Karpas-422 (cell line): Measurements from ENCODE around the gene GART. TPM values are rescaled to one million over a fixed set of nuclear protein-coding genes. Genes with fewer than 3 reads are reported as not detected.
A peak's percentile ranks its signal among the peaks of the same experiment; 100 is the strongest.

Experiments used
- DNase-seq: peaks from one replicate; pipeline ENCODE4 v3.0.0-alpha.2; 2015
- H2AFZ ChIP-seq: fragments of 200-600 bp; sonication (generic); 2 replicates; pipeline ENCODE4 v1.6.1; 2014; ENCODE audit warnings: antibody characterized with exemption, low read length, mixed read lengths
- H3K27ac ChIP-seq: fragments of 200-600 bp; sonication (generic); 2 replicates; pipeline ENCODE4 v1.5.1; 2014; ENCODE audit warnings: mild to moderate bottlenecking, low read length, moderate library complexity
- H3K27me3 ChIP-seq: fragments of 200-600 bp; sonication (generic); 2 replicates; pipeline ENCODE4 v1.6.1; 2014; ENCODE audit warnings: low read length, mixed read lengths
- H3K36me3 ChIP-seq: fragments of 200-600 bp; sonication (generic); 2 replicates; pipeline ENCODE4 v1.6.1; 2014; ENCODE audit warnings: low read length, mixed read lengths; ENCODE audit not compliant: insufficient read depth
- H3K4me1 ChIP-seq: fragments of 200-600 bp; sonication (generic); 2 replicates; pipeline ENCODE4 v1.6.1; 2014; ENCODE audit warnings: mild to moderate bottlenecking, low read length, mixed read lengths
- H3K4me2 ChIP-seq: fragments of 200-600 bp; sonication (generic); 2 replicates; pipeline ENCODE4 v1.6.1; 2014; ENCODE audit warnings: low read length, low read depth, mild to moderate bottlenecking; ENCODE audit not compliant: poor library complexity, severe bottlenecking
- H3K4me3 ChIP-seq: fragments of 200-600 bp; sonication (generic); 2 replicates; pipeline ENCODE4 v1.5.1; 2014; ENCODE audit warnings: mild to moderate bottlenecking, antibody characterized with exemption, low read length, mixed read lengths
- H3K79me2 ChIP-seq: fragments of 200-600 bp; sonication (generic); 2 replicates; pipeline ENCODE4 v1.6.1; 2014; ENCODE audit warnings: mild to moderate bottlenecking, low read length, mixed read lengths
- H3K9ac ChIP-seq: fragments of 200-600 bp; sonication (generic); 2 replicates; pipeline ENCODE4 v1.6.0; 2014; ENCODE audit warnings: low read length
- H3K9me2 ChIP-seq: fragments of 200-600 bp; sonication (generic), shearing (Covaris generic); replicated peaks from 2 replicates; pipeline ENCODE4 v1.6.0; 2014; ENCODE audit warnings: mild to moderate bottlenecking, low read length, moderate library complexity; ENCODE audit not compliant: insufficient read depth
- H3K9me3 ChIP-seq: fragments of 300-700, 200-600 bp; sonication (generic); 2 replicates; pipeline ENCODE4 v1.6.1; 2014; ENCODE audit warnings: low read length, mixed read lengths
- H4K20me1 ChIP-seq: fragments of 200-600 bp; sonication (generic); 2 replicates; pipeline ENCODE4 v1.6.1; 2014; ENCODE audit warnings: mild to moderate bottlenecking, antibody characterized with exemption, low read length, low read depth; ENCODE audit not compliant: insufficient read depth
- total RNA-seq: library from RNA; depleted of rRNA; stranded (reverse); fragments of >200 nt; shearing (Covaris generic); gene quantifications from 2 replicates; pipeline ENCODE4 v1.2.3, GENCODE V29; 2014; ENCODE audit warnings: low replicate concordance

The GART gene
- total RNA-seq, 1 experiment from 2014 or later = 117 TPM

GRCh38 chr21:33541105-33541711, 709 bp downstream of the GART start:
- Histone ChIP-seq H3K9me3 (no peaks in the 10 kb centered on the region), H4K20me1 (peaks cover 23% of the 10 kb centered on the region), H3K9ac (peak overlapping the region; percentile 97), H3K27me3 (no peaks in the 10 kb centered on the region), H2AFZ (no peak overlapping the region), H3K4me2 (peak overlapping the region; percentile 96), H3K9me2 (no peaks in the 10 kb centered on the region), H3K27ac (peak overlapping the region; percentile 96), H3K79me2 (peaks cover 92% of the 10 kb centered on the region), H3K36me3 (peaks cover 60% of the 10 kb centered on the region), H3K4me1 (peaks cover 30% of the 10 kb centered on the region), H3K4me3 (peak overlapping the region; percentile 83)
- peak; percentile 67 for DNase-seq

- Histone ChIP-seq H4K20me1 (peaks cover 23% of the 10 kb centered on the region), H3K4me2 (peak overlapping the region; percentile 96), H3K9ac (peak overlapping the region; percentile 97), H2AFZ (no peak overlapping the region), H3K9me2 (no peaks in the 10 kb centered on the region), H3K79me2 (peaks cover 90% of the 10 kb centered on the region), H3K9me3 (no peaks in the 10 kb centered on the region), H3K4me3 (peak overlapping the region; percentile 83), H3K27me3 (no peaks in the 10 kb centered on the region), H3K27ac (peak overlapping the region; percentile 50), H3K36me3 (peaks cover 60% of the 10 kb centered on the region), H3K4me1 (peaks cover 30% of the 10 kb centered on the region)
- no peak for DNase-seq
Measured at GRCh38 chr21:33540711-33541104, 1.2 kb downstream of the GART start.

- H3K36me3 ChIP-seq = peaks cover 61% of the 10 kb centered on the region
Measured at GRCh38 chr21:33539616-33540015, 2.3 kb downstream of the GART start.

GRCh38 chr21:33537212-33537611, 4.7 kb downstream of the GART start:
- Histone ChIP-seq H3K27ac (no peak overlapping the region), H3K9me3 (no peaks in the 10 kb centered on the region), H3K9ac (no peak overlapping the region), H3K36me3 (peaks cover 79% of the 10 kb centered on the region), H3K4me3 (no peak overlapping the region), H3K9me2 (no peaks in the 10 kb centered on the region), H4K20me1 (no peaks in the 10 kb centered on the region), H2AFZ (no peak overlapping the region), H3K4me2 (no peak overlapping the region), H3K79me2 (peaks cover 76% of the 10 kb centered on the region), H3K4me1 (peaks cover 12% of the 10 kb centered on the region), H3K27me3 (no peaks in the 10 kb centered on the region)
- DNase-seq = no peak

More at GRCh38 chr21:33539616-33540015, 2.3 kb downstream of the GART start:
- no peak overlapping the region for H3K27ac ChIP-seq
- H3K9me2 ChIP-seq = no peaks in the 10 kb centered on the region
- H4K20me1 ChIP-seq = peaks cover 13% of the 10 kb centered on the region
- H3K9me3 ChIP-seq = no peaks in the 10 kb centered on the region
- H3K4me3 ChIP-seq = no peak overlapping the region
- H3K4me1 ChIP-seq = peaks cover 19% of the 10 kb centered on the region
- H3K27me3 ChIP-seq = no peaks in the 10 kb centered on the region
- no peak overlapping the region for H2AFZ ChIP-seq
- no peak overlapping the region for H3K9ac ChIP-seq
- no peak for DNase-seq
- H3K79me2 ChIP-seq = peaks cover 87% of the 10 kb centered on the region
- H3K4me2 ChIP-seq = no peak overlapping the region

GRCh38 chr21:33531007-33531406, 10.9 kb downstream of the GART start:
- no peaks in the 10 kb centered on the region for H3K9me3 ChIP-seq
- H3K9me2 ChIP-seq = no peaks in the 10 kb centered on the region
- no peak overlapping the region for H3K9ac ChIP-seq
- DNase-seq = no peak
- no peaks in the 10 kb centered on the region for H3K4me1 ChIP-seq
- peaks cover 84% of the 10 kb centered on the region for H3K36me3 ChIP-seq
- H2AFZ ChIP-seq = no peak overlapping the region
- no peaks in the 10 kb centered on the region for H3K27me3 ChIP-seq
- no peak overlapping the region for H3K4me3 ChIP-seq
- H3K4me2 ChIP-seq = no peak overlapping the region
- H3K27ac ChIP-seq = no peak overlapping the region
- H4K20me1 ChIP-seq = no peaks in the 10 kb centered on the region
- H3K79me2 ChIP-seq = peaks cover 22% of the 10 kb centered on the region

GRCh38 chr21:33522953-33523349, 19.0 kb downstream of the GART start:
- peaks cover 60% of the 10 kb centered on the region for H3K36me3 ChIP-seq
- H3K27me3 ChIP-seq = no peaks in the 10 kb centered on the region
- H3K4me1 ChIP-seq = no peaks in the 10 kb centered on the region
- no peak overlapping the region for H3K4me3 ChIP-seq
- no peak overlapping the region for H3K9ac ChIP-seq
- H4K20me1 ChIP-seq = no peaks in the 10 kb centered on the region
- H3K9me3 ChIP-seq = no peaks in the 10 kb centered on the region
- no peak overlapping the region for H3K27ac ChIP-seq
- no peak overlapping the region for H3K4me2 ChIP-seq
- no peaks in the 10 kb centered on the region for H3K79me2 ChIP-seq
- no peak for DNase-seq
- no peak overlapping the region for H2AFZ ChIP-seq
- no peaks in the 10 kb centered on the region for H3K9me2 ChIP-seq

GRCh38 chr21:33522297-33522952, 19.5 kb downstream of the GART start:
- Histone ChIP-seq H2AFZ (no peak overlapping the region), H3K27ac (no peak overlapping the region), H3K79me2 (no peaks in the 10 kb centered on the region), H3K4me3 (no peak overlapping the region), H3K27me3 (no peaks in the 10 kb centered on the region), H3K4me1 (no peaks in the 10 kb centered on the region), H3K4me2 (no peak overlapping the region), H4K20me1 (no peaks in the 10 kb centered on the region), H3K9me2 (no peaks in the 10 kb centered on the region), H3K9me3 (no peaks in the 10 kb centered on the region), H3K36me3 (peaks cover 60% of the 10 kb centered on the region), H3K9ac (no peak overlapping the region)
- DNase-seq = no peak

GRCh38 chr21:33518899-33519298, 23.0 kb downstream of the GART start:
- H2AFZ ChIP-seq = no peak overlapping the region
- H3K27ac ChIP-seq = no peak overlapping the region
- H4K20me1 ChIP-seq = no peaks in the 10 kb centered on the region
- no peaks in the 10 kb centered on the region for H3K79me2 ChIP-seq
- no peak for DNase-seq
- H3K9me2 ChIP-seq = no peaks in the 10 kb centered on the region
- H3K4me3 ChIP-seq = no peak overlapping the region
- H3K4me1 ChIP-seq = no peaks in the 10 kb centered on the region
- H3K9me3 ChIP-seq = no peaks in the 10 kb centered on the region
- H3K27me3 ChIP-seq = no peaks in the 10 kb centered on the region
- H3K36me3 ChIP-seq = peaks cover 65% of the 10 kb centered on the region
- no peak overlapping the region for H3K9ac ChIP-seq
- no peak overlapping the region for H3K4me2 ChIP-seq
